Fibroblast of villous mesenchyme (primary cell): ENCODE results near the gene REM1. TPM values are rescaled to one million over a fixed set of nuclear protein-coding genes. Genes with fewer than 3 reads are reported as not detected.

Experiments
- DNase-seq: peaks from one replicate; pipeline ENCODE4 v3.0.0-alpha.2; 2010; ENCODE audit warnings: low read depth
- H3K4me3 ChIP-seq: 2 replicates; pipeline ENCODE4 v1.5.1; 2011; ENCODE audit warnings: low read depth, mild to moderate bottlenecking, low read length
- total RNA-seq: library from RNA; depleted of rRNA; stranded (reverse); fragments of >200 nt; gene quantifications from 2 replicates; pipeline ENCODE4 v1.2.3, GENCODE V29; 2012
- TF ChIP-seq, protein P1 (sequence below): IDR thresholded peaks from 2 replicates; pipeline ENCODE4 v1.5.1; 2012; ENCODE audit warnings: low read depth, mild to moderate bottlenecking, low read length; ENCODE audit not compliant: insufficient read depth

Gene REM1
- total RNA-seq, 1 donor, result not detected

DNA sequence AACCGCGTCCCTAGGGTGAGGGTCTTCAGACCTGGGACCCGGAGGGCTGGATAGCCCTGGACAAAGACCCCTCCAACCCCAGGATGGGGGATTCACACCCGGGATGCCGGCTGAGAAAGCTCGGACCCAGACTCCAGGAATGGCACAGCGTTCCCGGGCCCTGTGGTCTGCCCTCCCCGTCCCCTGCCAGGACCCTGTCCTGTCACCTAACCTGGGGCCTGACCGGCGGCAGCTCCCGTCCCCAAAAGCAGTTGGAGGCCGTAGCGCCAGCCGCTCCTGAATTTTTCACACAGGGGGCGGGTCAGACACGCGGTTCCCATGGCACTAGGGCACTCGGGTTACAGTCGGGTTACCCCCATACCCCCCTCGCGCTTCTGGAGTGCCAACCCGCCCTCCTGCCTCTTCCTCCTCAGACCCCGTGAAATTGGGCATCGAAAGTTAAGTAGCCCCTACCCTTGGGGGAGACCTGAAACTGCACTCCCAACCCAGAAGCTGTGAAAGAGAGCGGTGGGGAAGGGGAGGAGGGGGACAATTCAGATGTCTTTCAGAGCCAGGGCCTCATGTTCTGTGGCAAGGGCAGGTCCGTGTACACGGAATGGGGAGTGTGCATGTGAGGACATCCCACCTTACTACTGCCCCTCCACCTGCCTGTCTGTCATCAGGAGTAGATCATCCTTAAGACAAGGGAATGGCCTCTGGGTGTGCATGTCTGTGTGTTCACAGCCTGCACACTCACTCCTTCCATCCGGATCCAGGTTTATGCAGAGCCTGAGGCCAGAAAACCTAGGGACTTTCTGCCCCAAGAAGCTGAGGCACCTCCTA lies 595 bp downstream of the REM1 start:
- TF ChIP-seq, protein P1, sequence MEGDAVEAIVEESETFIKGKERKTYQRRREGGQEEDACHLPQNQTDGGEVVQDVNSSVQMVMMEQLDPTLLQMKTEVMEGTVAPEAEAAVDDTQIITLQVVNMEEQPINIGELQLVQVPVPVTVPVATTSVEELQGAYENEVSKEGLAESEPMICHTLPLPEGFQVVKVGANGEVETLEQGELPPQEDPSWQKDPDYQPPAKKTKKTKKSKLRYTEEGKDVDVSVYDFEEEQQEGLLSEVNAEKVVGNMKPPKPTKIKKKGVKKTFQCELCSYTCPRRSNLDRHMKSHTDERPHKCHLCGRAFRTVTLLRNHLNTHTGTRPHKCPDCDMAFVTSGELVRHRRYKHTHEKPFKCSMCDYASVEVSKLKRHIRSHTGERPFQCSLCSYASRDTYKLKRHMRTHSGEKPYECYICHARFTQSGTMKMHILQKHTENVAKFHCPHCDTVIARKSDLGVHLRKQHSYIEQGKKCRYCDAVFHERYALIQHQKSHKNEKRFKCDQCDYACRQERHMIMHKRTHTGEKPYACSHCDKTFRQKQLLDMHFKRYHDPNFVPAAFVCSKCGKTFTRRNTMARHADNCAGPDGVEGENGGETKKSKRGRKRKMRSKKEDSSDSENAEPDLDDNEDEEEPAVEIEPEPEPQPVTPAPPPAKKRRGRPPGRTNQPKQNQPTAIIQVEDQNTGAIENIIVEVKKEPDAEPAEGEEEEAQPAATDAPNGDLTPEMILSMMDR, result no peak
- DNase-seq, result no peak
- H3K4me3 ChIP-seq, result no peak overlapping the region

DNA sequence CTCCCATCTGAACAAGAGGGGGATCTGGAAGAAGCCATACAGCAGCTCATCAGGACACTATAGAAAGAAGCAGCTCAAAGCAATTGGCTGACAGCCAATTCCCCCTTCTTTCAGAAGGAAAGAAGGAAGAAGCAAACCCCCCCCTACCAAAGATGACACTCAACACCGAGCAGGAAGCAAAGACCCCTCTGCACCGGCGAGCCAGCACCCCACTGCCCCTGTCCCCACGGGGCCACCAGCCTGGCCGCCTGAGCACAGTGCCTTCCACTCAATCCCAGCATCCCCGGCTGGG lies 1.2 kb downstream of the REM1 start:
- no peak overlapping the region for H3K4me3 ChIP-seq
- TF ChIP-seq, protein P1, result no peak
- DNase-seq, result no peak

DNA sequence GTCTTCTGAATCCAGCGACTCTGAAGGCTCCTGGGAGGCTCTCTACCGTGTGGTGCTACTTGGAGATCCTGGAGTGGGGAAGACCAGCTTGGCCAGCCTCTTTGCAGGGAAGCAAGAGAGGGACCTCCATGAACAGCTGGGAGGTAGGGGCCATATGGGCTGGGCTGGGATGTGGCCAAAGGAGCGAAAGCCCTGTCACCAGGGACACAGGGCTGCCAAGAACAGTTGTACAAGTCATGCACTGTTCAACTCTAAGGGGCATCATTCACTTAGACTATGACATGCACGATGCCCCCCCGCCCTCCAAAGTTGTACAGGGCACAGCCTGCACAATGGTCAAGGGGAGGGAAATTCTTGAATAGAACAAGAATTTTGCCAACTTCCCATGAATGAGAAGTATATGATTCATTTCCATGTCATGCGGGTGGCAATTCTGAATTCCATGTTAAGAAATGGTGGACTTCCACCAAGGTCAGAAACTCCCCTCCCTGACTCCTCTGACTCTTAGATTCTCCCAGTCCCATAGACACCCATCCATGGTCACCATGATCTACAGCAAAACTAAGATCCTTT lies 1.6 kb downstream of the REM1 start:
- DNase-seq, result no peak
- TF ChIP-seq, protein P1, result no peak
- no peak overlapping the region for H3K4me3 ChIP-seq

DNA sequence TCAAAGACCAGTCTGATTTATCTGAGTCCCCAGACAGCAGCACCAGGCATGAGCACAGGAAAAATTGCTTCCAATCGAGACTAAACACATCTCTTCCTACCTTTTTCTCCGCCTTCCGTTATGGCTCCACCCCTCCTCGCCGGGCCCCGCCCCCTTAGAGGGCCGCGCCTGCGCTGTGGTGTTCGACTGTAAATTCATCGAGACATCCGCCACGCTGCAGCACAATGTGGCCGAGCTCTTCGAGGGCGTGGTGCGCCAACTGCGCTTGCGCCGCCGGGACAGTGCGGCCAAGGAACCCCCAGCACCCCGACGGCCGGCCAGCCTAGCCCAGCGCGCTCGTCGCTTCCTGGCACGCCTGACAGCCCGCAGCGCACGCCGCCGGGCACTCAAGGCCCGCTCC lies 8.9 kb downstream of the REM1 start:
- TF ChIP-seq, protein P1, result no peak
- no peak overlapping the region for H3K4me3 ChIP-seq
- DNase-seq, result no peak

DNA sequence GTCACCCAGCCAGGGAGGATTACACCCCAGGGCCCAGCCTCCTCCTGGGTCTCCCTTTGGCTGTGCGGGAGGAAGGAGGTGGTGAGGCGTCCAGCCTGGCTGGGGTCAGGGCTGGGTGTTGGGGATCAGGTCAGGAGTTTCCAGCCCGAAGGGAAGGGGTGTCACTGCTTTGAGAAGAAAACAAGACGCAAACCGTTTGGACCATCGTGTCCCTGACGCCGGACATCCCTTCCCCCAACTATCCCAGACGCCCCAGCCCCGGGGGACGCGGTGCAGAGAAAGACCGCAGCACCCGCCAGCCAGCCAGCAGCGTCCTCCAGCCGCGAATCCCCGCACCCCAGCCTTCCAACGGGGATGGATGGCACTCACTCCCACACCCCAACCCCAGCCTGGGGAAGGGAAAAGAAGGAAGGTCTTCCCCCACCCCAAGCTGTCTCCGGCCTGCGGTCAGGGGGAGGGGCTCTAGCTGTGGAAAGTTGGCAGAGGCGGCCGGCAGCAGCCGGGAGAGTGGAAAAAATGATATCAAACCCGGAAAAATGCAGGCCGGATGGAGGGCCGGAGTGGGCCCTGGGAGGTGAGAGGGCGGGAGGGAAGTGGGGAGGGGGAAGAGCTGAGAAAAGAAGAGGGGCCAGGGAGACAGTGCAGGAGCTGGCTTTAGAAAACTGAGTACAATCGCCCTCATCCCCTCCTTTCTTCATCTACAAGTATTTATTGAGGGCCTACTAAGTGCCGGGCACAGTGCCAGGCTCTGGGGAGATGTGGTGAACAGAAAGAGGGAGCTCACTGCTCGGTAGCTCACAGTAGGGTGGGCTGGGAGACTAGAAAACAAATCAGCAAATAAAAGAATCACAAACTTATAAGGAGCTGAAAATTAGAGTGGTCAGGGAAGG lies 10.6 kb downstream of the REM1 start:
- peak overlapping the region; percentile 25 for H3K4me3 ChIP-seq
- TF ChIP-seq, protein P1, result no peak
- peak; percentile 25 for DNase-seq

DNA sequence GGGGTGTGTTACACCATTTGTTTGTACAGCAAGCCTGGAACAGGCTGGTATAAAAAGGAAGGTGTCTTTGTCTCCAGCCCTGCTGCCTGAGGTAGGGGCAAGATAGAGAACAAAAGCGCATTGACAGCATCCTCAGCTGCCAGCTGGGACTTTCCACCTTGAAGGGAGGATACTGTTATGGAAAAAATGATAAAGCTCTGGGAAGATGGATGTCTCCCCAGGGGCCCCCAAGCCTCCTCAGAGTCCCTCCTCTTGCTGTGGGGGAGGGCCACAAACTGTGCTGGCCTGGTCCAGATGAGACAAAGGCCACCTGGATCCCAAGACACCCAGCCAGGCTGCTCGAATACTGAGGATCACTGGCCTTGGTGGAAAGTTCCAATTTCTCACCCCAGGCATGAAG lies 13.0 kb downstream of the REM1 start:
- TF ChIP-seq, protein P1, result no peak
- DNase-seq, result no peak

More for the DNA sequence above, 13.0 kb downstream of the REM1 start:
- H3K4me3 ChIP-seq, result no peak overlapping the region
